Renal cortical epithelial cell (primary cell): ENCODE measurements around the gene PELI1. TPM values are rescaled to one million over a fixed set of nuclear protein-coding genes. Genes with fewer than 3 reads are reported as not detected.

ENCODE experiments used
- total RNA-seq: library from RNA; depleted of rRNA; stranded (reverse); fragments of >200 nt; gene quantifications from 2 replicates; pipeline ENCODE4 v1.2.3, GENCODE V29; 2014

The PELI1 gene
- total RNA-seq, 1 donor from 2014 or later, result 39.5 TPM

Other genes with a start within 250 kb of the PELI1 start
- gene VPS54, start 125.0 kb downstream of the PELI1 start, total RNA-seq, result 31.8 and 34.8 TPM in 2 replicates